Activated CD4-positive, alpha-beta T cell treated with anti-CD3 and anti-CD28 coated beads, Interleukin-2, amount 10 ng/mL, durations not matched to agents 24 days and 14 days (primary cell): ENCODE results near the gene CBLB. TPM values are rescaled to one million over a fixed set of nuclear protein-coding genes. Genes with fewer than 3 reads are reported as not detected.
"Not testable (repeated sequence)": the region's sequence is repeated elsewhere in the genome, so short reads cannot be mapped to it uniquely, and the experiment has no call there.

Source experiments
- DNase-seq: peaks from one replicate; pipeline ENCODE4 v3.0.0; 2022
- H3K27ac Mint-ChIP-seq: one replicate; pipeline ENCODE4 v1.8.0; 2022; ENCODE audit warnings: mild to moderate bottlenecking, mixed read lengths
- H3K27me3 Mint-ChIP-seq: one replicate; pipeline ENCODE4 v1.8.0; 2022; ENCODE audit warnings: mixed read lengths
- H3K36me3 Mint-ChIP-seq: one replicate; pipeline ENCODE4 v1.8.0; 2022; ENCODE audit warnings: low read depth, mild to moderate bottlenecking, mixed read lengths
- H3K4me1 Mint-ChIP-seq: one replicate; pipeline ENCODE4 v1.8.0; 2021; ENCODE audit warnings: mixed read lengths
- H3K4me3 Mint-ChIP-seq: one replicate; pipeline ENCODE4 v1.8.0; 2022; ENCODE audit warnings: mild to moderate bottlenecking, moderate library complexity, mixed read lengths
- H3K9me3 Mint-ChIP-seq: one replicate; pipeline ENCODE4 v1.8.0; 2021; ENCODE audit warnings: mixed read lengths
- intact Hi-C: fragments of 100-400 bp; cut with micrococcal nuclease; formaldehyde crosslinking; loops from one replicate; pipeline ENCODE4 v1.15.1; 2023
- total RNA-seq: library from RNA; stranded (reverse); gene quantifications from 2 replicates; pipeline ENCODE4 v1.2.3, GENCODE V29; 2022

The CBLB gene
- total RNA-seq, 1 donor from 2014 or later = 183 TPM

- DNase-seq = no peak
- Mint-ChIP-seq H3K36me3 (peaks cover 69% of the 10 kb centered on the region), H3K27me3 (no peaks in the 10 kb centered on the region), H3K27ac (peak overlapping the region; percentile 68), H3K9me3 (peaks cover 3% of the 10 kb centered on the region), H3K4me1 (peaks cover 40% of the 10 kb centered on the region), H3K4me3 (no peak overlapping the region)
- intact Hi-C loops = no loop called here
Observed at GRCh38 chr3:105816833-105817232, 52.0 kb downstream of the CBLB start.

DNA sequence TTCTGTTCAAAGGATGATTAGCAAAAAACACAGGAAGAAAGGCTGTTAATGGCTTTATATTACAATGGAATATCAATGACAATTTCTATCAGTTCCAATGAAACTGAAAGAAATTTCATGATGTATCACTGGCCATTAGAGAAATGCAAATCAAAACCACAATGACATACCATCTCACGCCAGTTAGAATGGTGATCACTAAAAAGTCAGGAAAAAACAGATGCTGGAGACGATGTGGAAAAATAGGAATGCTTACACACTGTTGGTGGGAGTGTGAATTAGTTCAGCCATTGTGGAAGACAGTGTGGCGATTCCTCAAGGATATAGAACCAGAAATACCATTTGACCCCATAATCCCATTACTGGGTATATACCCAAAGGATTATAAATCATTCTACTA is 53.5 kb downstream of the CBLB start:
- H3K4me3 Mint-ChIP-seq, H3K27ac Mint-ChIP-seq, H3K9me3 Mint-ChIP-seq, DNase-seq, H3K27me3 Mint-ChIP-seq, intact Hi-C loops: not testable (repeated sequence)
- peaks cover 67% of the 10 kb centered on the region for H3K36me3 Mint-ChIP-seq
- H3K4me1 Mint-ChIP-seq = peaks cover 36% of the 10 kb centered on the region

- Mint-ChIP-seq H3K9me3 (peaks cover 3% of the 10 kb centered on the region), H3K27ac (peak overlapping the region; percentile 35), H3K4me3 (no peak overlapping the region), H3K4me1 (peaks cover 41% of the 10 kb centered on the region), H3K27me3 (no peaks in the 10 kb centered on the region), H3K36me3 (peaks cover 62% of the 10 kb centered on the region)
- intact Hi-C loops = no loop called here
- no peak for DNase-seq
Observed at GRCh38 chr3:105813710-105814109, 55.1 kb downstream of the CBLB start.

DNA sequence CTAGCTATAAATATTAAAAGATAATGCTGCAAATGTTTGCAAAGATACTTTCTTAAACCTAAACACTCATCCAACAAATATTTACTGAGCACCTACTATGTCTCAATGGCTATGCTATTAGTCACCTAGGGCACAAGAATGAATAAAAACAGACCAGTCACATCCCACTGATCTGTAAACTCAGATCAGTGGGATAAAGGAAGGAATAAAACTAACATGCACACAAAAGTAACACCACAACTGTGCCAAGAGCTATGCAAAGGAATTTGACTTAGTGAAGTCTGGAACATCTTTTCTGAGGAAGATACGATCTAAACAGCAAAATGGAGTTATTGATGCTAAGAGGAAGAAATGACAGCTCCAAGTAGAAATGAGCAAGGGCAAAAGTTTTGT is 56.6 kb downstream of the CBLB start:
- H3K27ac Mint-ChIP-seq = peak overlapping the region; percentile 64
- H3K36me3 Mint-ChIP-seq = peaks cover 63% of the 10 kb centered on the region
- no peak for DNase-seq
- no peaks in the 10 kb centered on the region for H3K27me3 Mint-ChIP-seq
- H3K9me3 Mint-ChIP-seq = peaks cover 3% of the 10 kb centered on the region
- H3K4me1 Mint-ChIP-seq = peaks cover 43% of the 10 kb centered on the region
- intact Hi-C loops = no loop called here
- H3K4me3 Mint-ChIP-seq = no peak overlapping the region

GRCh38 chr3:105811518-105812193 is 57.2 kb downstream of the CBLB start:
- H3K27me3 Mint-ChIP-seq = no peaks in the 10 kb centered on the region
- H3K9me3 Mint-ChIP-seq = peaks cover 3% of the 10 kb centered on the region
- peaks cover 59% of the 10 kb centered on the region for H3K36me3 Mint-ChIP-seq
- no peak for DNase-seq
- peak overlapping the region; percentile 12 for H3K27ac Mint-ChIP-seq
- no peak overlapping the region for H3K4me3 Mint-ChIP-seq
- intact Hi-C loops = no loop called here
- H3K4me1 Mint-ChIP-seq = peaks cover 40% of the 10 kb centered on the region

DNA sequence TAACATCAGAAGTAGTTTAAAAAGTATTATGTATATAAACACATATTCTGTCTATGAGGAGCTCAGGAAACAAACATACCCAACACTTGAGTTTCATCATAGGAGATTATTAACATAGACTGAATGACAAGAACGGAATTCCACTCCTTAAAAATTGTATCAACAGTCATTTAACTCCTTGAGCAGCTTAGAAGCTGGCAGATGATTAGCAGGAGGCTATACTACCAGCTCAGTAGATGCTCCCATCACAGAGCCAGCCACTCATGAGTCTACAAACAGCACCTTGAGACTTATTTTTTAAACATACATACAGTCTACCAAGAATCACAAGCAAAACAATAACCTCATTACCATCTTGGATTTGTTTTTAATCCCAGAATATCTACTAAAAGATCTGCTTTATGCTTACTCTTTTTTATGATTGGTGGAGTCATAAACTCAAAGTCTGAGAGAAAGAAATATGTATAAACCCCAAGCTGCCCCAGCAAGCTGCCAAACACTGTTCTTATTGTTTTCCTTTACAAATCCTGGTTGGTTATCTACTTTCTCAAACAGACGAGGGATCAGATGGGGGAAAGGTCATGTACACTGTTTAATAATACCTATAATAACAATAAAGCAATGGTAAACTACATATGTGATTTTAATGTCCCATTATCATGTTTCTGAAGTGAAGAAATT is 59.5 kb downstream of the CBLB start:
- Mint-ChIP-seq H3K4me3 (no peak overlapping the region), H3K27ac (peak overlapping the region; percentile 56), H3K36me3 (peaks cover 56% of the 10 kb centered on the region)

GRCh38 chr3:105807701-105808100 is 61.1 kb downstream of the CBLB start:
- Mint-ChIP-seq H3K4me3 (no peak overlapping the region), H3K4me1 (peaks cover 41% of the 10 kb centered on the region), H3K27me3 (no peaks in the 10 kb centered on the region), H3K27ac (peak overlapping the region; percentile 36), H3K9me3 (peaks cover 3% of the 10 kb centered on the region), H3K36me3 (peaks cover 54% of the 10 kb centered on the region)
- DNase-seq = no peak
- intact Hi-C loops = loop anchor here (5.0 kb wide), 1 partner anchor 35 kb away; no protein-coding TSS in a partner anchor

More for the DNA sequence above, 59.5 kb downstream of the CBLB start:
- Mint-ChIP-seq H3K27me3 (no peaks in the 10 kb centered on the region), H3K9me3 (peaks cover 3% of the 10 kb centered on the region), H3K4me1 (peaks cover 46% of the 10 kb centered on the region)
- intact Hi-C loops = loop anchor here (5.0 kb wide), 1 partner anchor 37 kb away; no protein-coding TSS in a partner anchor
- DNase-seq = no peak

GRCh38 chr3:105807146-105807545 is 61.7 kb downstream of the CBLB start:
- Mint-ChIP-seq H3K4me1 (peaks cover 42% of the 10 kb centered on the region), H3K27me3 (no peaks in the 10 kb centered on the region), H3K4me3 (no peak overlapping the region), H3K36me3 (peaks cover 54% of the 10 kb centered on the region), H3K9me3 (peaks cover 3% of the 10 kb centered on the region), H3K27ac (no peak overlapping the region)
- no peak for DNase-seq
- intact Hi-C loops = loop anchor here (5.0 kb wide), 1 partner anchor 35 kb away; no protein-coding TSS in a partner anchor

DNA sequence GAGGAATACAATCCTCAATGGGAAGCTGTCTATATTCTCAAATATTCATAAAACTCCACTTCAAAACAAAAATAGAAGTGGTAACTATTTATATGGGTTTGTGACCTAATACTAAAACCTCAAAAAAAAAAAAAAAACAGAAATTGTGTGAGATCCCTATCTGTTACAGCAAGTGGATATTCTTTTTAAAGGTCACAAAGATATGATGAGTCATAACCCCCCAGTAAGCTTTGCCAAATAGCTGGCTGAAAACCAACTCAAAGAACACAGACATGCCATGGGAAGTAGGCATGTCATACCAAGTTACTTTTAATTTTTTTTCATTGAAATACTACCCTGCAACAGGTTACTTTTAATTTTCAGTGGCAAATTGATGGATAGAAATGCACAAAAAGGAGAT is 62.5 kb downstream of the CBLB start:
- peak overlapping the region; percentile 36 for H3K4me3 Mint-ChIP-seq
- H3K36me3 Mint-ChIP-seq = peaks cover 54% of the 10 kb centered on the region
- no peaks in the 10 kb centered on the region for H3K27me3 Mint-ChIP-seq
- peaks cover 44% of the 10 kb centered on the region for H3K4me1 Mint-ChIP-seq
- H3K27ac Mint-ChIP-seq = peak overlapping the region; percentile 93
- intact Hi-C loops = loop anchor here (1.0 to 5.0 kb wide), 3 partner anchors 16 to 34 kb away; no protein-coding TSS in a partner anchor
- peak; percentile 75 for DNase-seq
- peaks cover 3% of the 10 kb centered on the region for H3K9me3 Mint-ChIP-seq

- H3K4me3 Mint-ChIP-seq = peak overlapping the region; percentile 58
- DNase-seq = no peak
- peaks cover 54% of the 10 kb centered on the region for H3K36me3 Mint-ChIP-seq
- H3K4me1 Mint-ChIP-seq = peaks cover 47% of the 10 kb centered on the region
- intact Hi-C loops = loop anchor here (5.0 kb wide), 1 partner anchor 33 kb away; no protein-coding TSS in a partner anchor
- H3K9me3 Mint-ChIP-seq = peaks cover 3% of the 10 kb centered on the region
- H3K27ac Mint-ChIP-seq = peak overlapping the region; percentile 93
- no peaks in the 10 kb centered on the region for H3K27me3 Mint-ChIP-seq
Observed at GRCh38 chr3:105805404-105805803, 63.4 kb downstream of the CBLB start.

- H3K4me3 Mint-ChIP-seq = no peak overlapping the region
- H3K27me3 Mint-ChIP-seq = no peaks in the 10 kb centered on the region
- intact Hi-C loops = no loop called here
- H3K9me3 Mint-ChIP-seq = peaks cover 8% of the 10 kb centered on the region
- H3K4me1 Mint-ChIP-seq = peaks cover 58% of the 10 kb centered on the region
- DNase-seq = no peak
- H3K36me3 Mint-ChIP-seq = peaks cover 61% of the 10 kb centered on the region
- peak overlapping the region; percentile 80 for H3K27ac Mint-ChIP-seq
Observed at GRCh38 chr3:105802118-105802706, 66.6 kb downstream of the CBLB start.

- DNase-seq = no peak
- intact Hi-C loops = no loop called here
- Mint-ChIP-seq H3K36me3 (peaks cover 66% of the 10 kb centered on the region), H3K9me3 (peaks cover 12% of the 10 kb centered on the region), H3K4me3 (peak overlapping the region; percentile 43), H3K4me1 (peaks cover 61% of the 10 kb centered on the region), H3K27me3 (no peaks in the 10 kb centered on the region), H3K27ac (peak overlapping the region; percentile 80)
Observed at GRCh38 chr3:105801397-105801796, 67.4 kb downstream of the CBLB start.

GRCh38 chr3:105800320-105800719 is 68.5 kb downstream of the CBLB start:
- H3K27ac Mint-ChIP-seq = no peak overlapping the region
- H3K27me3 Mint-ChIP-seq = no peaks in the 10 kb centered on the region
- H3K4me1 Mint-ChIP-seq = peaks cover 59% of the 10 kb centered on the region
- peaks cover 12% of the 10 kb centered on the region for H3K9me3 Mint-ChIP-seq
- intact Hi-C loops = no loop called here
- no peak overlapping the region for H3K4me3 Mint-ChIP-seq
- H3K36me3 Mint-ChIP-seq = peaks cover 67% of the 10 kb centered on the region
- no peak for DNase-seq

GRCh38 chr3:105799286-105799685 is 69.5 kb downstream of the CBLB start:
- DNase-seq = no peak
- Mint-ChIP-seq H3K4me1 (peaks cover 56% of the 10 kb centered on the region), H3K36me3 (peaks cover 67% of the 10 kb centered on the region), H3K4me3 (no peak overlapping the region), H3K9me3 (peaks cover 8% of the 10 kb centered on the region), H3K27ac (no peak overlapping the region), H3K27me3 (no peaks in the 10 kb centered on the region)
- intact Hi-C loops = no loop called here
